LNCaP clone FGC (cell line): ENCODE data around the gene MPHOSPH9.

Experiments used
- DNase-seq: peaks from one replicate; pipeline ENCODE4 v3.0.0-alpha.2; 2011; ENCODE audit warnings: low read depth
- H3K4me3 ChIP-seq: 2 replicates; pipeline ENCODE4 v1.5.1; 2011; ENCODE audit warnings: mild to moderate bottlenecking, low read depth, low read length, control low read depth
- CTCF ChIP-seq: IDR thresholded peaks from 2 replicates; pipeline ENCODE4 v1.5.1; 2012; ENCODE audit warnings: mild to moderate bottlenecking; ENCODE audit not compliant: control insufficient read depth, insufficient read depth; ENCODE audit errors: extremely low read depth

Gene MPHOSPH9

GRCh38 chr12:123271001-123271668, 38.2 kb upstream of the MPHOSPH9 start:
- no peak for DNase-seq
- peak overlapping the region; percentile 85 for H3K4me3 ChIP-seq
- TF ChIP-seq CTCF: peak; percentile 73

DNA sequence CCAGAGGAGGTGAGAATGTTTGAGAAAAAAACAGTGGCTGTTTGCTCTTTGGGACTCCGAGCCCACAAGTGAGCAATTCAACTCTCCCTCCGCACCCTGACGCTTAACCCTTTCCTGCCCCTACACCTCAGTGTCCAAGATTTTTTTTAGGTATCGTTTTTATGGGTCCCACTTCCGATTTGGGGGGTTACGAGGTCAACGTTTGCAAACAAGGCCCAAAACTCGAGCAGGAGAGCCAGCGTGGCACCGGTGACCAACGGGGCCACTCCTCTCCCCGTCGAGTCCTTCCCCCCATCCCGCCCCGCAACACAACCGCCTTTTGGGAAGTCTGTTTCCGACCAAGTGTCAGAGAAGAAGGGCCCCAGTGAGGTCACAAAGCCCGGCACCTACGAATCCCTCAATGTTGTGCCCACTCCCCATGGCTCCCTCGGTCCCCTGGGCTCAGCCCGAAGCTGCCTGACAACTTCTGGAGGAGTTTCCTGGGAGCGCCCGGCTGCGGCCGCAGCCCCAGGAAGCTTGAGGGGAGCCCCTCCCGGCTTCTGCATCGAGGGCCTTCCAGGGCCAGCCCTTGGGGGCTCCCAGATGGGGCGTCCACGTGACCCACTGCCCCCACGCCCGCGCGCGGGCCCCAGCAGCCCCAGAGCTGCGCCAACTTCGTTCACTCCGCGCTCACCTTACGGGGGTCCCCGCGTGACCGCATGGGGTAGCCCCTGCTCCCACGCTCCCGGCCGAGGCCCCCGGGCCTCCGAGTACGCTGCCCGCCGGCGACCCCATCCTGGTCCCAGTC, 37.5 kb upstream of the MPHOSPH9 start:
- TF ChIP-seq CTCF: no peak
- peak overlapping the region; percentile 85 for H3K4me3 ChIP-seq
- DNase-seq: no peak

- no peak for DNase-seq
- TF ChIP-seq CTCF: no peak
- peak overlapping the region; percentile 85 for H3K4me3 ChIP-seq
Observed at GRCh38 chr12:123269896-123270213, 36.9 kb upstream of the MPHOSPH9 start.

GRCh38 chr12:123269395-123269892, 36.5 kb upstream of the MPHOSPH9 start:
- no peak for TF ChIP-seq CTCF
- H3K4me3 ChIP-seq: peak overlapping the region; percentile 85
- no peak for DNase-seq

DNA sequence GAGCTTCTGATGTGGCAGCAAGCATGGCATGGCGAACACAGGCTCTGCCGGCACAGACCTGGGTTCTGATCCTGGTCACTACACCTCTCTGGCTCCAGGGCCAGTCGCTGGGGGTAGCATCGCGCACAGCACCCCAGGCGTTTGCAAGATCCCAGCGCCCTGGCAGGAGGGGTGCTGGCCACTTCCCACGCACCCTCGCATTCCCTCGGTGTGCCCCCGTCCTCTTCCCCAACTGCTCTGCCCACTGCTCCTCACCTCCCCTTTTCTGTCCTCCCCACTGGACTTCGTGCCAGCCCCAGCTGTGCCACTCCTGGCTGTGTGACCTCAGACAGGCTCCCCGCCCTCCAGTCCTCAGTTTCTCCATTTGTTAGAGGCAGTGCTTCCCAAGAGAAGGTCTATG, 35.9 kb upstream of the MPHOSPH9 start:
- H3K4me3 ChIP-seq: no peak overlapping the region
- TF ChIP-seq CTCF: no peak
- no peak for DNase-seq

GRCh38 chr12:123267991-123268843, 35.3 kb upstream of the MPHOSPH9 start:
- no peak for TF ChIP-seq CTCF
- H3K4me3 ChIP-seq: no peak overlapping the region
- no peak for DNase-seq
